ENCODE data around the gene RMDN3. TPM values are rescaled to one million over a fixed set of nuclear protein-coding genes. Genes with fewer than 3 reads are reported as not detected.

RMDN3 gene
- total and polyA plus RNA-seq, 9 of the 15 experiments (the other 6 are each of a cell fraction or from before 2014, with no cell fraction given), result 8.1 to 38.2 (median 25.9) TPM

DNA sequence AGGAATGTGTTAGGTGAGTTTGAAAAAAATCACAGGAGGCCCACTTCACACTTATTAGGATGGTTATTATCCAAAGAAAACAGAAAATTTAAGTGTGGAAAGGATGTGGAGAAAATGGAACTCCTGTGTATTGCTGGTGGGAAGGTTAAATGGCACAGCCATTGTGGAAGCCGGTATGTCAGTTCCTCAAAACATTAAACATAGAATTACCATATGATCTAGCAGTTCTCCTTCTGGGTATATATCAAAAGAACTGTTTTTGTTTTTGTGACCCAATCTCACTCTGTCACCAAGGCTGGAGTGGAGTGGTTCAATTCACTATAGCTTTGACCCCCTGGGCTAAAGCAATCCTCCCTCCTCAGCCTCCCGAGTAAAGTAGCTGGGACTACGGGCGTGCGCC lies 41.5 kb upstream of the RMDN3 start (continued):
- TF ChIP-seq, protein P1, sequence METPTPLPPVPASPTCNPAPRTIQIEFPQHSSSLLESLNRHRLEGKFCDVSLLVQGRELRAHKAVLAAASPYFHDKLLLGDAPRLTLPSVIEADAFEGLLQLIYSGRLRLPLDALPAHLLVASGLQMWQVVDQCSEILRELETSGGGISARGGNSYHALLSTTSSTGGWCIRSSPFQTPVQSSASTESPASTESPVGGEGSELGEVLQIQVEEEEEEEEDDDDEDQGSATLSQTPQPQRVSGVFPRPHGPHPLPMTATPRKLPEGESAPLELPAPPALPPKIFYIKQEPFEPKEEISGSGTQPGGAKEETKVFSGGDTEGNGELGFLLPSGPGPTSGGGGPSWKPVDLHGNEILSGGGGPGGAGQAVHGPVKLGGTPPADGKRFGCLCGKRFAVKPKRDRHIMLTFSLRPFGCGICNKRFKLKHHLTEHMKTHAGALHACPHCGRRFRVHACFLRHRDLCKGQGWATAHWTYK (CRISPR knock-in tag; IDR thresholded peaks at IDR 0.05), result no peak
- TF ChIP-seq CBX1 (IDR thresholded peaks at IDR 0.05; ENCODE audit: low read depth), result no peak
- no peak for TF ChIP-seq TFE3 (CRISPR knock-in tag; IDR thresholded peaks at IDR 0.05)
- no peak for TF ChIP-seq TARDBP (IDR thresholded peaks at IDR 0.05)
- no peak for TF ChIP-seq HOXB6 (CRISPR knock-in tag; IDR thresholded peaks at IDR 0.05; ENCODE audit: borderline replicate concordance)

GRCh38 chr15:40796041-40796440 lies 41.0 kb upstream of the RMDN3 start:
- no peak for FAIRE-seq
- intact Hi-C loops (cut with micrococcal nuclease), result no loop called here
- Histone ChIP-seq H3K27ac (ENCODE audit: extremely low read depth, low read depth, low read length) (no peak overlapping the region), H3K27me3 (ENCODE audit: control insufficient read depth in 2 of 2, insufficient read depth in 2 of 2, low read length in 2 of 2) (no peaks in the 10 kb centered on the region), H3K4me1 (replicated peaks in 1 of 2; ENCODE audit: control insufficient read depth in 2 of 2, insufficient read depth in 2 of 2, low read length in 2 of 2) (peaks cover 0 to 6% of the 10 kb centered on the region in 2 experiments; a peak in 3 of 5 replicates), H2AFZ (ENCODE audit: low read depth, low read length) (no peak overlapping the region), H3K4me3 (no peak overlapping the region), H3K36me3 (ENCODE audit: control insufficient read depth, insufficient read depth, low read length) (peaks cover 16% of the 10 kb centered on the region; the same call in 2 of the 3 replicates), H3K9me1 (ENCODE audit: control insufficient read depth, insufficient read depth, low read length) (no peaks in the 10 kb centered on the region), H3K79me2 (ENCODE audit: control insufficient read depth, insufficient read depth, low read length) (peaks cover 9% of the 10 kb centered on the region), H4K20me1 (replicated peaks; ENCODE audit: control insufficient read depth, insufficient read depth, low read length) (no peaks in the 10 kb centered on the region), H3K4me2 (ENCODE audit: insufficient read depth, low read length) (no peak overlapping the region), H3K9me3 (replicated peaks; ENCODE audit: control insufficient read depth, insufficient read depth, low read depth, low read length) (no peaks in the 10 kb centered on the region), H3K9ac (ENCODE audit: insufficient read depth in 1 of 2, low read depth in 2 of 2, low read length in 2 of 2) (no peak overlapping the region)
- ChIA-PET CTCF (ENCODE audit: low intra/inter-chr PET ratio) (no interaction called here), POLR2A (interaction anchor here (1.1 to 1.3 kb wide), 2 partner anchors 10 to 11 kb away, joined by 3 to 5 read pairs; no protein-coding TSS in a partner anchor)
- in situ Hi-C loops (cut with MboI), result no loop called here
- no TSS peak for BruUV-seq (replicated peaks)
- no peak for ATAC-seq
- DNase-seq (ENCODE audit: extremely low read depth in 1 of 4, low spot score in 3 of 4), result no peak
- 60% methylated on average over 2 of the region's 2 CpGs for WGBS (ENCODE audit: insufficient coverage, low coverage, missing lambda C conversion rate)
- TF ChIP-seq BRD9 (IDR thresholded peaks at IDR 0.05; ENCODE audit: low read depth, partially characterized antibody) (no peak), KHSRP (IDR thresholded peaks at IDR 0.05) (no peak), DPF2 (IDR thresholded peaks at IDR 0.05) (no peak), ZNF717 (CRISPR knock-in tag; IDR thresholded peaks at IDR 0.05) (no peak), SRSF1 (IDR thresholded peaks at IDR 0.05; ENCODE audit: low read depth, low read length) (no peak), FOS (IDR thresholded peaks at IDR 0.05; ENCODE audit: extremely low read depth, insufficient read length) (no peak), C11orf30 (IDR thresholded peaks at IDR 0.05; ENCODE audit: low read depth) (no peak), PHB2 (IDR thresholded peaks at IDR 0.05; ENCODE audit: low read depth) (no peak), ZKSCAN8 (CRISPR knock-in tag; IDR thresholded peaks at IDR 0.05) (no peak), RBM22 (IDR thresholded peaks at IDR 0.05; ENCODE audit: low read depth, low read length, poor library complexity, severe bottlenecking) (no peak), SP1 (CRISPR knock-in tag; IDR thresholded peaks at IDR 0.05) (no peak), RAD21 (CRISPR knock-in tag; conservative IDR thresholded peaks at IDR 0.05 in 1 of 2, IDR thresholded peaks at IDR 0.05 in 1 of 2) (no peak)
- TF ChIP-seq, protein P2, sequence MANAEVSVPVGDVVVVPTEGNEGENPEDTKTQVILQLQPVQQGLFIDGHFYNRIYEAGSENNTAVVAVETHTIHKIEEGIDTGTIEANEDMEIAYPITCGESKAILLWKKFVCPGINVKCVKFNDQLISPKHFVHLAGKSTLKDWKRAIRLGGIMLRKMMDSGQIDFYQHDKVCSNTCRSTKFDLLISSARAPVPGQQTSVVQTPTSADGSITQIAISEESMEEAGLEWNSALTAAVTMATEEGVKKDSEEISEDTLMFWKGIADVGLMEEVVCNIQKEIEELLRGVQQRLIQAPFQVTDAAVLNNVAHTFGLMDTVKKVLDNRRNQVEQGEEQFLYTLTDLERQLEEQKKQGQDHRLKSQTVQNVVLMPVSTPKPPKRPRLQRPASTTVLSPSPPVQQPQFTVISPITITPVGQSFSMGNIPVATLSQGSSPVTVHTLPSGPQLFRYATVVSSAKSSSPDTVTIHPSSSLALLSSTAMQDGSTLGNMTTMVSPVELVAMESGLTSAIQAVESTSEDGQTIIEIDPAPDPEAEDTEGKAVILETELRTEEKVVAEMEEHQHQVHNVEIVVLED (CRISPR knock-in tag; IDR thresholded peaks at IDR 0.05), result no peak

All from K562 (cell line).